ENCODE data around the gene CABCOCO1.

- TF ChIP-seq, protein P1, sequence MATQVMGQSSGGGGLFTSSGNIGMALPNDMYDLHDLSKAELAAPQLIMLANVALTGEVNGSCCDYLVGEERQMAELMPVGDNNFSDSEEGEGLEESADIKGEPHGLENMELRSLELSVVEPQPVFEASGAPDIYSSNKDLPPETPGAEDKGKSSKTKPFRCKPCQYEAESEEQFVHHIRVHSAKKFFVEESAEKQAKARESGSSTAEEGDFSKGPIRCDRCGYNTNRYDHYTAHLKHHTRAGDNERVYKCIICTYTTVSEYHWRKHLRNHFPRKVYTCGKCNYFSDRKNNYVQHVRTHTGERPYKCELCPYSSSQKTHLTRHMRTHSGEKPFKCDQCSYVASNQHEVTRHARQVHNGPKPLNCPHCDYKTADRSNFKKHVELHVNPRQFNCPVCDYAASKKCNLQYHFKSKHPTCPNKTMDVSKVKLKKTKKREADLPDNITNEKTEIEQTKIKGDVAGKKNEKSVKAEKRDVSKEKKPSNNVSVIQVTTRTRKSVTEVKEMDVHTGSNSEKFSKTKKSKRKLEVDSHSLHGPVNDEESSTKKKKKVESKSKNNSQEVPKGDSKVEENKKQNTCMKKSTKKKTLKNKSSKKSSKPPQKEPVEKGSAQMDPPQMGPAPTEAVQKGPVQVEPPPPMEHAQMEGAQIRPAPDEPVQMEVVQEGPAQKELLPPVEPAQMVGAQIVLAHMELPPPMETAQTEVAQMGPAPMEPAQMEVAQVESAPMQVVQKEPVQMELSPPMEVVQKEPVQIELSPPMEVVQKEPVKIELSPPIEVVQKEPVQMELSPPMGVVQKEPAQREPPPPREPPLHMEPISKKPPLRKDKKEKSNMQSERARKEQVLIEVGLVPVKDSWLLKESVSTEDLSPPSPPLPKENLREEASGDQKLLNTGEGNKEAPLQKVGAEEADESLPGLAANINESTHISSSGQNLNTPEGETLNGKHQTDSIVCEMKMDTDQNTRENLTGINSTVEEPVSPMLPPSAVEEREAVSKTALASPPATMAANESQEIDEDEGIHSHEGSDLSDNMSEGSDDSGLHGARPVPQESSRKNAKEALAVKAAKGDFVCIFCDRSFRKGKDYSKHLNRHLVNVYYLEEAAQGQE (IDR thresholded peaks at IDR 0.05; ENCODE audit: insufficient read depth in 1 of 2, low read depth in 2 of 2, low read length in 2 of 2) = no peak
- TF ChIP-seq POLR2AphosphoS5 (IDR thresholded peaks at IDR 0.05; ENCODE audit: low read depth, low read length) (no peak), TAF1 (IDR thresholded peaks at IDR 0.05; ENCODE audit: borderline replicate concordance, insufficient read depth, low read length) (no peak)
Measured at GRCh38 chr10:61776615-61777266, 114.0 kb downstream of the CABCOCO1 start.

All from PFSK-1 (cell line).